HUES64 (cell line): Measurements from ENCODE around the gene PTTG1.

Source experiments
- H3K27ac ChIP-seq: 2 replicates; pipeline ENCODE4 v1.7.0; 2013; ENCODE audit warnings: low read depth, low read length, inconsistent platforms
- H3K27me3 ChIP-seq: 2 replicates; pipeline ENCODE4 v1.6.1; 2013; ENCODE audit warnings: mild to moderate bottlenecking, low read length; ENCODE audit not compliant: insufficient read depth
- H3K36me3 ChIP-seq: 2 replicates; pipeline ENCODE4 v1.6.1; 2013; ENCODE audit warnings: mild to moderate bottlenecking, low read length; ENCODE audit not compliant: insufficient read depth
- H3K4me1 ChIP-seq: 2 replicates; pipeline ENCODE4 v1.6.1; 2013; ENCODE audit warnings: mild to moderate bottlenecking, low read length, moderate library complexity; ENCODE audit not compliant: insufficient read depth
- H3K4me3 ChIP-seq: 2 replicates; pipeline ENCODE4 v1.5.1; 2013; ENCODE audit warnings: mild to moderate bottlenecking, low read length, moderate library complexity
- H3K9ac ChIP-seq: 2 replicates; pipeline ENCODE4 v1.6.1; 2013; ENCODE audit warnings: mild to moderate bottlenecking, low read depth, low read length
- H3K9me3 ChIP-seq: 2 replicates; pipeline ENCODE4 v1.6.1; 2013; ENCODE audit warnings: low read depth, low read length; ENCODE audit not compliant: insufficient read depth
- WGBS: fragments of 150-250, 120-280 bp; methylation state at CpG from one replicate; pipeline ENCODE4 v1.1.7; 2013; ENCODE audit warnings: missing lambda C conversion rate; 5-methylcytosine and 5-hydroxymethylcytosine counted together

PTTG1 gene

DNA sequence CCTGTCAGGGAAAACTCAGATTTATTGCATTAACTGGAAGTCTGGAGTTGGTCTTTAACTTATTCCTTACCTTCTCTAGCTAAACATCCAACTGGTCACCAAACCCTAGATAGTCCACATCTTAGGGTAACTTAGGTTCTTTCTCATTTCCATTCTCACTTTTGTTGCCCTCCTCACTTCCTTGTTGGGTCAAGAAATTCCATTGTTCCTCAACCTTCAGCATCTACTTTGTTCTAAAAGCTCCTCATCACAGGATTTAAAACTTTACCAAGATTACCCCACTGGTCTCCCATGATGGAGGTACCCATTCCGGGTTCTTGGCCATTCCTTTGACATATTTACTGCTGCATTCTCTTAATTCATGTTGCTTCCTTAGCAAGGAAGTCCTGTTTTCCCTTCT is 32.1 kb downstream of the PTTG1 start:
- H3K9ac ChIP-seq: no peak overlapping the region
- H3K36me3 ChIP-seq: no peaks in the 10 kb centered on the region
- H3K27me3 ChIP-seq: no peaks in the 10 kb centered on the region
- WGBS: 86% methylated on average over 1 of the region's 1 CpG
- no peak overlapping the region for H3K27ac ChIP-seq
- H3K9me3 ChIP-seq: no peaks in the 10 kb centered on the region
- no peaks in the 10 kb centered on the region for H3K4me1 ChIP-seq
- no peak overlapping the region for H3K4me3 ChIP-seq

- Histone ChIP-seq H3K27ac (no peak overlapping the region), H3K9me3 (no peaks in the 10 kb centered on the region), H3K4me1 (no peaks in the 10 kb centered on the region), H3K9ac (no peak overlapping the region), H3K27me3 (no peaks in the 10 kb centered on the region), H3K36me3 (no peaks in the 10 kb centered on the region), H3K4me3 (no peak overlapping the region)
- 92% methylated on average over 4 of the region's 4 CpGs for WGBS
Observed at GRCh38 chr5:160455600-160455999, 33.9 kb downstream of the PTTG1 start.

GRCh38 chr5:160456480-160457177 is 35.0 kb downstream of the PTTG1 start:
- Histone ChIP-seq H3K27me3 (no peaks in the 10 kb centered on the region), H3K4me3 (no peak overlapping the region), H3K9me3 (no peaks in the 10 kb centered on the region), H3K9ac (no peak overlapping the region), H3K36me3 (no peaks in the 10 kb centered on the region), H3K4me1 (no peaks in the 10 kb centered on the region), H3K27ac (no peak overlapping the region)
- 96% methylated on average over 9 of the region's 9 CpGs for WGBS

DNA sequence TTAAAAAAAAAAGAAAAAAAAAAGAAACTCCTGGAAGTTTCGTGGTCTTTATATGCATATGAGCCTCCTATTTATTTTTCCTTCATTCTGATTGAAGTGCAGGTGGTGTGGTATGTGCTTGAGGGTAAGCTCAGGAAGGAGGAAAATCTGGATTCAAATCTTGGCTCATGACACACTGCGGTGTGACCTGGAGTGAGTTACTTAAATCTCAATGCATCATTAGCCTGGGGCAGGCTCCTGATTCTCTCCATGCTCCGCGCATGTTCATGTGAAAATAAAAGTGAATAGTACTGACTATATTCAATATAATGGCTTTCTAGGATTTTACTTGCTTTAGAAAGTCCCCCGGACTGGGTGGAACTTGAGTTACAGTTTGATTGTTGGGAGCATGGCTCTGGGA is 35.6 kb downstream of the PTTG1 start:
- Histone ChIP-seq H3K4me1 (no peaks in the 10 kb centered on the region), H3K4me3 (no peak overlapping the region), H3K27me3 (no peaks in the 10 kb centered on the region), H3K36me3 (no peaks in the 10 kb centered on the region), H3K9ac (no peak overlapping the region), H3K27ac (no peak overlapping the region), H3K9me3 (no peaks in the 10 kb centered on the region)
- WGBS: 86% methylated on average over 3 of the region's 5 CpGs

DNA sequence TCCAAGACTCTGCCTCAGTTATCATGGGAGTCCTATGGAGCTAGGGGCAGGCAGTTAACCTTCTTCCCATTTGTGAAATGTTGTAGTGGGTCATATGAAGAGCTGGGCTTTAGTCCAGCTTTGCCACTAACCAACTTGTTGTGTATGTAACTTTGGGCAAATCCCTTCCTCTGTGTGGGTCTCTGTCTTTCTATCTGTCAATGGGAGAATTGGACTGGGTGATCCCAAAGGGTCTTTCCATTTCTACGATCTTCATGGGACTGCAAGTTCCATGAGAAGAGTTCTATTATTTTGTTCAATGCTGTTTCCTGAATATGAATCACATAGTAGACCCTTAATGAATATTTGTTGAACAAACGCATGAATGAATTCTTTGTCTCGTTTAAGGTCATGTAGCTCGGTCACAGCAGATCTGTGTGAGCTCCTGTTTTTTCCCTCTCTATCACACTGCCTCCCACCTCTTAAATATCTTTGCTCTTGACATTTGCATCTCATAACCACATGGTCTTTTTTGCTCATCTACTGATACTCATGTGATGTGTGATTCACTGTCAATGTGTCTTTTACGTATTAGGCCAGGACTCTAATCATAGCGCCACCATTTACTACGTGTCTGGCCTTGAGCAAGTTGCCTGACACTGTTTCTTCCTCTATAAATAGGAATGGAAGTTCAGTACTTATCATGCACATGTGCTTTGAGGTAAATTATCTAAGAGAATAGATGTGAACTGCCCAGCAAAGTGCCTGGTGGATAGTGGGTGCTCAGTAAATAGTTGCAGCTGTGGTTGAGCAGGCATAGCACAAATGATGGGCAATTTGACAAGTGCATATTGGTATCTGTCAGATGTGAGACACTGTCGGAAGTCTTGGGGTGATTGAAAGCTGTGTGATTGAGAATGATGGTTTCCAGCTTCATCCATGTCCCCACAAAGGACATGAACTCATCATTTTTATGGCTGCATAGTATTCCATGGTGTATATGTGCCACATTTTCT is 37.4 kb downstream of the PTTG1 start:
- H3K9ac ChIP-seq: no peak overlapping the region
- H3K36me3 ChIP-seq: no peaks in the 10 kb centered on the region
- no peaks in the 10 kb centered on the region for H3K27me3 ChIP-seq
- H3K4me3 ChIP-seq: no peak overlapping the region
- H3K27ac ChIP-seq: no peak overlapping the region
- H3K9me3 ChIP-seq: no peaks in the 10 kb centered on the region
- H3K4me1 ChIP-seq: no peaks in the 10 kb centered on the region
- 95% methylated on average over 8 of the region's 8 CpGs for WGBS

- 93% methylated on average over 4 of the region's 4 CpGs for WGBS
- Histone ChIP-seq H3K36me3 (no peaks in the 10 kb centered on the region), H3K4me1 (no peaks in the 10 kb centered on the region), H3K4me3 (no peak overlapping the region), H3K27ac (no peak overlapping the region), H3K27me3 (no peaks in the 10 kb centered on the region), H3K9ac (no peak overlapping the region), H3K9me3 (no peaks in the 10 kb centered on the region)
Observed at GRCh38 chr5:160460377-160461049, 38.9 kb downstream of the PTTG1 start.

DNA sequence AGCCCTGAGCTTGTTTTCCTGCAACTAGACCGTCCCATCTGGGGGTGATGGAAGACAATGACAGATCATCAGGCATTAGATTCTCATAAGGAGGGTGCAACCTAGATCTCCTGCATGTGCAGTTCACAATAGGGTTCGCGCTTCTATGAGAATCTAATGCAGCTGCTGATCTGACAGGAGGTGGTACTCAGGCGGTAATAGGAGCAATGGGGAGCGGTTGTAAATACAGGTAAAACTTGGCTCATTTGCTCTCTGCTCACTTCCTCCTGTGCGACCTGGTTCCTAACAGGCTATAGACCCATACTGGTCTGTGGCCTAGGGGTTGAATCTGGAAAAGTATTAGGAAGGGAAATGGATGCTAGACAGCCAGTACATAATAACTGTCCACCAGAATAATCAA is 39.7 kb downstream of the PTTG1 start:
- Histone ChIP-seq H3K9ac (no peak overlapping the region), H3K4me3 (no peak overlapping the region)
- 87% methylated on average over 6 of the region's 6 CpGs for WGBS

GRCh38 chr5:160462167-160462566 is 40.5 kb downstream of the PTTG1 start:
- Histone ChIP-seq H3K9me3 (no peaks in the 10 kb centered on the region), H3K4me3 (no peak overlapping the region), H3K36me3 (no peaks in the 10 kb centered on the region), H3K9ac (no peak overlapping the region), H3K27ac (no peak overlapping the region), H3K4me1 (no peaks in the 10 kb centered on the region), H3K27me3 (no peaks in the 10 kb centered on the region)
- 97% methylated on average over 2 of the region's 2 CpGs for WGBS

More for the DNA sequence above, 39.7 kb downstream of the PTTG1 start:
- H3K27ac ChIP-seq: no peak overlapping the region
- H3K9me3 ChIP-seq: no peaks in the 10 kb centered on the region
- H3K36me3 ChIP-seq: no peaks in the 10 kb centered on the region
- H3K4me1 ChIP-seq: no peaks in the 10 kb centered on the region
- H3K27me3 ChIP-seq: no peaks in the 10 kb centered on the region

DNA sequence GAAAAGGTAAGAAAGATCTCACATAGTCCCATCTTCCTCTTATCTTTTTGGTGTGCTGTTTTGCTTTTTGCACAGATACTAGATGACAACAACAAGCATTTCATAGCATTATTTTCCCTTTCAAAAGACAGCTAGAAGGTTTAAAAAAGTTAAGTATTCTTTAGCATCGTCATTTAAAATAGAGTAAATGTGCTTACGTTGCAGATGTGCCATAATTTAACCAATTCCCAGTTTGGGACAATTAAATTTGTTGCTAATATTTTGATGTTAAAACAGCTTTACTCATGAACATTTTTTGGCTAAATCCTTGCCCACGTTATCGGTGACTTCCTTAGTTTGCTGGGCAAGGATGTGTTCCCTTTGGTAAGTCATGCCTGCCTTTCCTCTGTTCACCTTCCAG is 41.6 kb downstream of the PTTG1 start:
- Histone ChIP-seq H3K9me3 (no peaks in the 10 kb centered on the region), H3K4me1 (peaks cover 5% of the 10 kb centered on the region), H3K4me3 (no peak overlapping the region), H3K36me3 (no peaks in the 10 kb centered on the region), H3K9ac (no peak overlapping the region), H3K27ac (no peak overlapping the region), H3K27me3 (no peaks in the 10 kb centered on the region)
- WGBS: 94% methylated on average over 4 of the region's 4 CpGs

DNA sequence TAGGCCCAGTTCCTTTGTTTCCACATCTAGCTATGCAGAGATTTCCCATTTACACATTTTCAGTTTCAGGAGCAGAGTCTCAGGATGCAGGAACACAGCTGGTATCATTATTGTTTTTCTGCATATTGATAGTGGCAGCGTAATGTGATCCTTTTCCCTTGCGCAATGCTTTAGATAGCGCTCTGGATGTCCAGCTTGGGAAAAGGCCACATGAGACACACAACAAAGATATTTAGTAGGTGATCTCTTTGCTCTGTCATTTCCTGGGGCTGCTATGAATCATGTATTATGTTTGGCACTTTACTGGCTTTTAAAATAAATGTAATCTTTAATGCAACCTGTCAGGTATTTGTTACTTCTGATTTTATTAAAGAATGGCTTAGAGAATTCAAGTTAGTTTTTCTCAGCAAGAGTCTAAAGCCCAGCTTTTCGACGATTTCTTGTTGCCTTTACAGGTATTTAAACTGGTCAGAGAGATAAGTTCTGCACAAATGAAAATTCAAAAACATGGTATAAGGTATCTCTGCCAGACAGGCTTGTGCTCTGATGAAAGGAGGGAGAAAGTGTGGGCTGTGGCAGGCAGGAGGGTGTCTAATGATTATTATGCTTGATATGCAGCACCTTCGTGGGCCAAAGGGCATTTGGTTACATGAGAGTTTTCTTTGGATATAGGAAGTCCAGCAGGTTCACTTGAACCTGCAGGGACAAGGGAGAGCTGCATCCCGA is 42.2 kb downstream of the PTTG1 start:
- Histone ChIP-seq H3K4me3 (no peak overlapping the region), H3K27me3 (no peaks in the 10 kb centered on the region), H3K9ac (no peak overlapping the region), H3K36me3 (no peaks in the 10 kb centered on the region), H3K4me1 (peaks cover 5% of the 10 kb centered on the region), H3K27ac (no peak overlapping the region), H3K9me3 (no peaks in the 10 kb centered on the region)
- 81% methylated on average over 6 of the region's 7 CpGs for WGBS
